IMR-90 (cell line): Measurements from ENCODE around the gene COL19A1.

Experiments
- BHLHE40 ChIP-seq: fragments of 150-350 bp; IDR thresholded peaks from 2 replicates; pipeline ENCODE4 v1.6.1; 2016; ENCODE audit warnings: mild to moderate bottlenecking, low read depth, low read length
- CEBPB ChIP-seq: IDR thresholded peaks from 2 replicates; pipeline ENCODE4 v1.6.1; 2012; ENCODE audit warnings: low read depth, low read length, improper control_type of control experiment
- CHD1 ChIP-seq: IDR thresholded peaks from 2 replicates; pipeline ENCODE4 v1.6.1; 2012; ENCODE audit warnings: low read depth, low read length, improper control_type of control experiment
- ELK1 ChIP-seq: fragments of 150-350 bp; IDR thresholded peaks from 2 replicates; pipeline ENCODE4 v1.6.1; 2016; ENCODE audit warnings: low read depth, mild to moderate bottlenecking, low read length, moderate library complexity, borderline replicate concordance
- FOS ChIP-seq: fragments of 150-350 bp; IDR thresholded peaks from 2 replicates; pipeline ENCODE4 v1.6.1; 2016; ENCODE audit warnings: low read depth, low read length
- MAZ ChIP-seq: IDR thresholded peaks from 2 replicates; pipeline ENCODE4 v1.6.1; 2012; ENCODE audit warnings: low read depth, mild to moderate bottlenecking, low read length, improper control_type of control experiment, moderate library complexity, borderline replicate concordance
- MXI1 ChIP-seq: IDR thresholded peaks from 2 replicates; pipeline ENCODE4 v1.6.1; 2012; ENCODE audit warnings: low read depth, mild to moderate bottlenecking, low read length, moderate library complexity, borderline replicate concordance
- NFE2L2 ChIP-seq: fragments of 150-350 bp; IDR thresholded peaks from 2 replicates; pipeline ENCODE4 v1.6.1; 2016; ENCODE audit warnings: low read depth, mild to moderate bottlenecking, low read length
- POLR2A ChIP-seq: IDR thresholded peaks from 2 replicates; pipeline ENCODE4 v1.6.1; 2012; ENCODE audit warnings: mild to moderate bottlenecking, low read depth, low read length
- RAD21 ChIP-seq: IDR thresholded peaks from 2 replicates; pipeline ENCODE4 v1.6.1; 2012; ENCODE audit warnings: low read length, improper control_type of control experiment
- RCOR1 ChIP-seq: IDR thresholded peaks from 2 replicates; pipeline ENCODE4 v1.6.1; 2012; ENCODE audit warnings: mild to moderate bottlenecking, low read length, improper control_type of control experiment; ENCODE audit not compliant: insufficient replicate concordance
- RFX5 ChIP-seq: IDR thresholded peaks from 2 replicates; pipeline ENCODE4 v1.8.0; 2012; ENCODE audit warnings: low read depth, mild to moderate bottlenecking, low read length, moderate library complexity
- SMC3 ChIP-seq: fragments of 150-350 bp; IDR thresholded peaks from 2 replicates; pipeline ENCODE4 v1.6.1; 2016; ENCODE audit warnings: low read depth, mild to moderate bottlenecking, antibody characterized with exemption, low read length, moderate library complexity
- TF ChIP-seq, protein P1 (sequence below): conservative IDR thresholded peaks from 2 replicates; pipeline ENCODE4 v1.5.1; 2012; ENCODE audit warnings: mild to moderate bottlenecking, low read depth, low read length, improper control_type of control experiment

DNA sequence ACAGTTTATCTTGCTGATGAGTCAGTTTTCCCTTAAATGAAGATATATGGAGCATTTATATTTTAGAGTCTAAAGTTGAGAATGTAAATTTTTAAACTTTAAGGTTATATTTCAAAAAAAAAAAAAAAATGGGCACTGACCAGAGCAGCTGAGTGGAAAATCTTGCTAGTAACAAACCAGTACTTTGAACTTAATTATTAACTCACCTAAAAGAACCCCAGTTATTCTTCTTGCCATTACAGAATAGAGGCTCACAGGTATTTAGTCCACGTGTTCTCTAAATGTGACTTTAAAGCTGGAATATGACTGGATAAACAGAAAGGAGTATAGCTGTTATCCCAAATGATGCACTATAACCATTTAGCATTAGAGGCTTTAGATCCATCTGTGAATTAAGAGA lies 258.1 kb downstream of the COL19A1 start:
- TF ChIP-seq, protein P1, sequence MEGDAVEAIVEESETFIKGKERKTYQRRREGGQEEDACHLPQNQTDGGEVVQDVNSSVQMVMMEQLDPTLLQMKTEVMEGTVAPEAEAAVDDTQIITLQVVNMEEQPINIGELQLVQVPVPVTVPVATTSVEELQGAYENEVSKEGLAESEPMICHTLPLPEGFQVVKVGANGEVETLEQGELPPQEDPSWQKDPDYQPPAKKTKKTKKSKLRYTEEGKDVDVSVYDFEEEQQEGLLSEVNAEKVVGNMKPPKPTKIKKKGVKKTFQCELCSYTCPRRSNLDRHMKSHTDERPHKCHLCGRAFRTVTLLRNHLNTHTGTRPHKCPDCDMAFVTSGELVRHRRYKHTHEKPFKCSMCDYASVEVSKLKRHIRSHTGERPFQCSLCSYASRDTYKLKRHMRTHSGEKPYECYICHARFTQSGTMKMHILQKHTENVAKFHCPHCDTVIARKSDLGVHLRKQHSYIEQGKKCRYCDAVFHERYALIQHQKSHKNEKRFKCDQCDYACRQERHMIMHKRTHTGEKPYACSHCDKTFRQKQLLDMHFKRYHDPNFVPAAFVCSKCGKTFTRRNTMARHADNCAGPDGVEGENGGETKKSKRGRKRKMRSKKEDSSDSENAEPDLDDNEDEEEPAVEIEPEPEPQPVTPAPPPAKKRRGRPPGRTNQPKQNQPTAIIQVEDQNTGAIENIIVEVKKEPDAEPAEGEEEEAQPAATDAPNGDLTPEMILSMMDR: no peak
- TF ChIP-seq RAD21 (no peak), CEBPB (no peak), RFX5 (no peak), FOS (no peak), POLR2A (no peak), NFE2L2 (no peak), ELK1 (no peak), CHD1 (no peak), MXI1 (no peak), BHLHE40 (no peak), MAZ (no peak), SMC3 (no peak), RCOR1 (no peak)
